Panc1 (cell line): ENCODE data around the gene TMEM62. TPM values are rescaled to one million over a fixed set of nuclear protein-coding genes. Genes with fewer than 3 reads are reported as not detected.

Experiments used
- ATAC-seq: fragments of 200-7000 bp; cut with Tn5 transposase; 2 replicates; pipeline ENCODE4 v1.9.1; 2020; ENCODE audit warnings: mild to moderate bottlenecking, moderate library complexity
- BruUV-seq: library from RNA; stranded (reverse); fragments of 400-500 nt; replicated peaks from 2 replicates; lab custom pipeline; 2021; lab: Mats Ljungman, UMichigan
- CTCF ChIA-PET: fragments of 300-600 bp; sonication (Branson Sonifier 250); formaldehyde crosslinking; loops from one replicate; lab custom pipeline; 2022; ENCODE audit warnings: antibody characterized with exemption; lab: Charles Lee
- POLR2A ChIA-PET: fragments of 300-600 bp; sonication (Branson Sonifier 250); formaldehyde crosslinking; loops from one replicate; lab custom pipeline; 2022; ENCODE audit warnings: antibody characterized with exemption; lab: Charles Lee
- DNase-seq: peaks from one replicate; pipeline ENCODE4 v3.0.0-alpha.2; 2010; ENCODE audit warnings: low read depth, low spot score
- H3K27ac ChIP-seq: 2 replicates; pipeline ENCODE4 v1.5.1; 2011; ENCODE audit warnings: mild to moderate bottlenecking, low read length, inconsistent platforms
- H3K27me3 ChIP-seq: fragments of 200-500 bp; sonication (Bioruptor generic); 2 replicates; pipeline ENCODE4 v1.6.0; 2014; ENCODE audit warnings: low read length, inconsistent platforms; ENCODE audit not compliant: control insufficient read depth, insufficient read depth
- H3K36me3 ChIP-seq: fragments of 200-500 bp; sonication (Bioruptor generic); 2 replicates; pipeline ENCODE4 v1.5.1; 2014; ENCODE audit warnings: inconsistent platforms, mild to moderate bottlenecking, low read length, moderate library complexity; ENCODE audit not compliant: control insufficient read depth, insufficient read depth
- H3K4me1 ChIP-seq: 2 replicates; pipeline ENCODE4 v1.5.1; 2011; ENCODE audit warnings: inconsistent platforms, mild to moderate bottlenecking, low read length, moderate library complexity; ENCODE audit not compliant: control insufficient read depth, insufficient read depth
- H3K4me3 ChIP-seq, 2 experiments: 2 replicates each; pipeline ENCODE4 v1.5.1; 2011 to 2012; ENCODE audit warnings: low read depth in 2 of 2, low read length in 2 of 2, mild to moderate bottlenecking in 2 of 2, inconsistent platforms in 1 of 2, moderate library complexity in 1 of 2
- H3K9me3 ChIP-seq: fragments of 200-500 bp; sonication (Bioruptor generic); 2 replicates; pipeline ENCODE4 v1.5.1; 2014; ENCODE audit warnings: low read depth, mild to moderate bottlenecking, inconsistent platforms, low read length, moderate library complexity; ENCODE audit not compliant: control insufficient read depth, insufficient read depth
- CTCF ChIP-seq: fragments of 450-650 bp; IDR thresholded peaks from 2 replicates; pipeline ENCODE4 v1.5.1; 2017; ENCODE audit warnings: mild to moderate bottlenecking
- POLR2AphosphoS5 ChIP-seq: IDR thresholded peaks from 2 replicates; pipeline ENCODE4 v1.6.1; 2012; ENCODE audit warnings: mild to moderate bottlenecking, low read depth, low read length, moderate library complexity
- REST ChIP-seq, 2 experiments: IDR thresholded peaks; 2 replicates each; pipeline ENCODE4 v1.6.1; 2011 to 2012; ENCODE audit warnings: low read depth in 2 of 2, control low read depth in 1 of 2, low read length in 1 of 2, mild to moderate bottlenecking in 1 of 2, moderate library complexity in 1 of 2; ENCODE audit not compliant: insufficient read depth in 1 of 2
- SIN3A ChIP-seq: IDR thresholded peaks from 2 replicates; pipeline ENCODE4 v1.6.1; 2012; ENCODE audit warnings: low read depth, mild to moderate bottlenecking, low read length, moderate library complexity, borderline replicate concordance; ENCODE audit not compliant: insufficient read depth
- TCF7L2 ChIP-seq: IDR thresholded peaks from 2 replicates; pipeline ENCODE4 v1.6.1; 2011; ENCODE audit warnings: mild to moderate bottlenecking, low read depth, low read length, inconsistent platforms
- in situ Hi-C: cut with HindIII; loops from 2 replicates; pipeline ENCODE4 v1.10.0; 2016; ENCODE audit warnings: low sequenced_read_pairs, low pct_unique_long_range_greater_than_20kb
- intact Hi-C: fragments of 100-400 bp; cut with micrococcal nuclease; formaldehyde crosslinking; loops from one replicate; pipeline ENCODE4 v1.10.0; 2022; ENCODE audit not compliant: unreplicated experiment
- total RNA-seq: library from RNA; stranded (reverse); gene quantifications from one replicate; pipeline ENCODE4 v1.2.1, GENCODE V29; 2021; ENCODE audit not compliant: unreplicated experiment

Gene TMEM62
- total RNA-seq, 1 experiment from 2014 or later: 20.4 TPM

GRCh38 chr15:43226436-43227305 is 93.3 kb downstream of the TMEM62 start:
- no peak overlapping the region for H3K4me3 ChIP-seq
- TF ChIP-seq TCF7L2 (no peak), SIN3A (no peak), REST (IDR thresholded peaks at IDR 0.05; ENCODE audit: insufficient read depth in 1 of 2, low read depth in 2 of 2, low read length in 1 of 2) (no peak), POLR2AphosphoS5 (no peak), CTCF (no peak)
- CTCF ChIA-PET: interaction anchor here (0.6 to 1.9 kb wide), 4 partner anchors 12 to 60 kb away, joined by 3 to 49 read pairs (median 8); no protein-coding TSS in a partner anchor
- in situ Hi-C loops: no loop called here
- no peaks in the 10 kb centered on the region for H3K4me1 ChIP-seq
- H3K36me3 ChIP-seq: no peaks in the 10 kb centered on the region
- POLR2A ChIA-PET: no interaction called here
- no peak overlapping the region for H3K27ac ChIP-seq
- BruUV-seq: no TSS peak
- DNase-seq: no peak
- intact Hi-C loops: no loop called here
- no peaks in the 10 kb centered on the region for H3K9me3 ChIP-seq
- peaks cover 7% of the 10 kb centered on the region for H3K27me3 ChIP-seq
- ATAC-seq: no peak

- BruUV-seq: no TSS peak
- TF ChIP-seq REST (IDR thresholded peaks at IDR 0.05; ENCODE audit: insufficient read depth in 1 of 2, low read depth in 2 of 2, low read length in 1 of 2) (no peak), POLR2AphosphoS5 (no peak)
- H3K36me3 ChIP-seq: no peaks in the 10 kb centered on the region
- H3K4me3 ChIP-seq: no peak overlapping the region
- ATAC-seq: no peak
- peaks cover 4% of the 10 kb centered on the region; the same call in 1 of the 2 replicates for H3K27me3 ChIP-seq
- no peak for DNase-seq
- CTCF ChIA-PET: interaction anchor here (0.9 kb wide), 2 partner anchors 55 to 57 kb away, joined by 3 to 4 read pairs; no protein-coding TSS in a partner anchor
- H3K27ac ChIP-seq: no peak overlapping the region
- H3K4me1 ChIP-seq: no peaks in the 10 kb centered on the region
- in situ Hi-C loops (no loop called here), intact Hi-C loops (no loop called here)
- H3K9me3 ChIP-seq: no peaks in the 10 kb centered on the region
- POLR2A ChIA-PET: interaction anchor here (0.6 kb wide), 1 partner anchor 281 kb away, joined by 5 read pairs; no protein-coding TSS in a partner anchor
Observed at GRCh38 chr15:43229977-43230376, 96.6 kb downstream of the TMEM62 start.
